Heart left ventricle (tissue), 16 donors: ENCODE measurements around the gene FREY1. TPM values are rescaled to one million over a fixed set of nuclear protein-coding genes. Genes with fewer than 3 reads are reported as not detected.
A peak's percentile ranks its signal among the peaks of the same experiment; 100 is the strongest.

Experiments
- ATAC-seq, 4 donors: fragments of 200-7000 bp; cut with Tn5 transposase; one replicate each; pipeline ENCODE4 v1.9.1; 2020 to 2022; ENCODE audit warnings: moderate library complexity in 4 of 4, mild to moderate bottlenecking in 3 of 4, moderate number of reproducible peaks in 1 of 4
- DNase-seq, 5 donors: peaks; one replicate each; pipeline ENCODE4 v3.0.0-alpha.2; 2020
- H3K27ac ChIP-seq, 12 donors: fragments of 200-600 bp; sonication (generic) in 4 of 12; one replicate each; pipeline versions ENCODE4 v1.5.0 to v1.8.0; 2016 to 2022; ENCODE audit warnings: mild to moderate bottlenecking in 2 of 12
- H3K27me3 ChIP-seq, 9 donors: fragments of 200-600 bp; sonication (generic) in 2 of 9; one replicate each; pipeline versions ENCODE4 v1.5.1 to v1.8.0; 2016 to 2022; ENCODE audit warnings: mild to moderate bottlenecking in 3 of 9
- H3K36me3 ChIP-seq, 9 donors: fragments of 200-600 bp; sonication (generic) in 2 of 9; one replicate each; pipeline versions ENCODE4 v1.5.0 to v1.8.0; 2018 to 2022; ENCODE audit warnings: mild to moderate bottlenecking in 2 of 9
- H3K4me1 ChIP-seq, 12 donors: fragments of 200-600 bp; sonication (generic) in 4 of 12; one replicate each; pipeline versions ENCODE4 v1.5.0 to v1.8.0; 2016 to 2022; ENCODE audit warnings: mild to moderate bottlenecking in 3 of 12
- H3K4me3 ChIP-seq, 12 donors: fragments of 200-600 bp; sonication (generic) in 4 of 12; one replicate each; pipeline versions ENCODE4 v1.5.0 to v1.8.0; 2017 to 2022; ENCODE audit warnings: mild to moderate bottlenecking in 9 of 12, moderate library complexity in 4 of 12
- H3K9me3 ChIP-seq, 12 donors: fragments of 200-600 bp; sonication (generic) in 4 of 12; one replicate each; pipeline versions ENCODE4 v1.5.0 to v1.8.0; 2016 to 2022; ENCODE audit warnings: mild to moderate bottlenecking in 1 of 12
- POLR2A ChIP-seq, 2 donors: fragments of 450-650 bp; IDR thresholded peaks; one replicate each; pipeline ENCODE4 v1.6.1; 2017; ENCODE audit warnings: antibody characterized with exemption in 2 of 2, mild to moderate bottlenecking in 2 of 2, moderate library complexity in 2 of 2
- WGBS, 4 donors: extraction: QIAGEN DNeasy Blood & Tissue Kit in 2 of 4; methylation state at CpG; one replicate each; pipeline versions ENCODE4 v1.1.5 to v1.1.7; 2013 to 2018; 5-methylcytosine and 5-hydroxymethylcytosine counted together
- intact Hi-C, 10 donors: fragments of 100-400 bp; cut with DNase I; formaldehyde crosslinking; loops; one replicate each; pipeline versions ENCODE4 v1.11.1 to v1.14.2; 2022
- polyA plus RNA-seq, 2 donors: library from polyadenylated mRNA; stranded (reverse); fragments of 200-250 nt; gene quantifications; one replicate each; pipeline ENCODE4 v1.2.3, GENCODE V29; 2013
- total RNA-seq, 9 donors: library from RNA; depleted of rRNA in 2 of 9; stranded (reverse); fragments of >200 nt in 2 of 9; fragmentation: NEBNext Ultra II Directional in 3 of 9; extraction: Animal tissue kit (Norgen Biotek cat#: 25700) in 3 of 9; gene quantifications; one replicate each; pipeline versions ENCODE4 v1.1.0 to v1.2.4, GENCODE V29; 2016 to 2023
- TF ChIP-seq, protein P1 (sequence below), 12 donors: fragments of 200-600 bp; sonication (generic) in 4 of 12; IDR thresholded peaks; one replicate each; pipeline versions ENCODE4 v1.5.0 to v1.8.0; 2018 to 2022; ENCODE audit warnings: antibody characterized with exemption in 12 of 12, mild to moderate bottlenecking in 5 of 12
- donor health status: ischemic (EF 13 %, LVEDD 7.1; RV severe dilation, severe dysfunction).
- donor health status: healthy with polysubstance abuse.
- donor health status: DM: no; HTN: yes; CAD: no.
- donor health status: DM: no; HTN: no; CAD: no.
- donor health status: ischemic (EF 25% LVEDD 6.9; RV normal size, moderate dysfunction).
- donor health status: ischemic (EF 25% LVEDD 5.7; RV mildly dilated, moderate dysfunction).
- donor health status: healthy.
- donor health status: DM: yes; HTN: yes; CAD: no.
- donor health status: ischemic (EF 35%, LVEDD 5.7; RV mildly dilated, moderate dysfunction).
- donor health status: nonischemic (EF 11% LVEDD 7.7; RV severe dilation, severe dysfunction).
- donor health status: DM: yes; HTN: yes; CAD: no.
- donor health status: PGD.
- donor health status: ischemic (EF 29% LVEDD 5.4; RV normal size, mild dysfunction).
- donor health status: nonischemic (EF 23%, LVEDD 6.1; RV moderate dilation, normal function).

FREY1 gene
- total and polyA plus RNA-seq, 11 donors: 0.37 to 1.00 (median 0.45) TPM; not detected in 5

DNA sequence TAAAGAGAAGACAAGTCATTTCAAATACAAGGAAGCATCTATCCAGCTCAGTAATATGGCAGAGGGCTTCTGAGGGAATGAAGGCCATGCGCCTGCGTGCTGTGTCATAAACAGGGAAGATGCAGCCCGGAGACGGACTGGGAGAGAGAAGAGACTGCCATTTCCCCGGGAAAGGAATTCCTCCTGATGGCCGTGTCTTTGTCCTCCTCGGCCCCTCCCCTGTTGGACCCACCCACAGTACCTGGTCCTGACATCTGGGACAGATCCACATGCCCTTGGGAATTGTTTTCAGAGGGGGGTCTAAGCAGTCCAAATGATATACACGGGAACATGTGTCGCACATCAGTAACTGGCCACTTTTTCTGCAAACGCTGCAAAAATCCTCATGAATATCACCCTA lies 30.8 kb upstream of the FREY1 start:
- Histone ChIP-seq H3K4me3 (no peak overlapping the region), H3K4me1 (peaks cover 0 to 4% (median 0%) of the 10 kb centered on the region in 12 donors), H3K36me3 (peaks cover 0 to 91% (median 83%) of the 10 kb centered on the region in 9 donors), H3K27me3 (no peaks in the 10 kb centered on the region), H3K27ac (no peak overlapping the region), H3K9me3 (no peaks in the 10 kb centered on the region)
- 90 to 95% (median 94%) methylated on average over 10 of the region's 10 CpGs for WGBS, 4 donors
- no peak for TF ChIP-seq POLR2A (IDR thresholded peaks at IDR 0.05)
- TF ChIP-seq, protein P1, sequence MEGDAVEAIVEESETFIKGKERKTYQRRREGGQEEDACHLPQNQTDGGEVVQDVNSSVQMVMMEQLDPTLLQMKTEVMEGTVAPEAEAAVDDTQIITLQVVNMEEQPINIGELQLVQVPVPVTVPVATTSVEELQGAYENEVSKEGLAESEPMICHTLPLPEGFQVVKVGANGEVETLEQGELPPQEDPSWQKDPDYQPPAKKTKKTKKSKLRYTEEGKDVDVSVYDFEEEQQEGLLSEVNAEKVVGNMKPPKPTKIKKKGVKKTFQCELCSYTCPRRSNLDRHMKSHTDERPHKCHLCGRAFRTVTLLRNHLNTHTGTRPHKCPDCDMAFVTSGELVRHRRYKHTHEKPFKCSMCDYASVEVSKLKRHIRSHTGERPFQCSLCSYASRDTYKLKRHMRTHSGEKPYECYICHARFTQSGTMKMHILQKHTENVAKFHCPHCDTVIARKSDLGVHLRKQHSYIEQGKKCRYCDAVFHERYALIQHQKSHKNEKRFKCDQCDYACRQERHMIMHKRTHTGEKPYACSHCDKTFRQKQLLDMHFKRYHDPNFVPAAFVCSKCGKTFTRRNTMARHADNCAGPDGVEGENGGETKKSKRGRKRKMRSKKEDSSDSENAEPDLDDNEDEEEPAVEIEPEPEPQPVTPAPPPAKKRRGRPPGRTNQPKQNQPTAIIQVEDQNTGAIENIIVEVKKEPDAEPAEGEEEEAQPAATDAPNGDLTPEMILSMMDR (IDR thresholded peaks at IDR 0.05): no peak
- intact Hi-C loops: no loop called here
- ATAC-seq (no peak), DNase-seq (no peak)

DNA sequence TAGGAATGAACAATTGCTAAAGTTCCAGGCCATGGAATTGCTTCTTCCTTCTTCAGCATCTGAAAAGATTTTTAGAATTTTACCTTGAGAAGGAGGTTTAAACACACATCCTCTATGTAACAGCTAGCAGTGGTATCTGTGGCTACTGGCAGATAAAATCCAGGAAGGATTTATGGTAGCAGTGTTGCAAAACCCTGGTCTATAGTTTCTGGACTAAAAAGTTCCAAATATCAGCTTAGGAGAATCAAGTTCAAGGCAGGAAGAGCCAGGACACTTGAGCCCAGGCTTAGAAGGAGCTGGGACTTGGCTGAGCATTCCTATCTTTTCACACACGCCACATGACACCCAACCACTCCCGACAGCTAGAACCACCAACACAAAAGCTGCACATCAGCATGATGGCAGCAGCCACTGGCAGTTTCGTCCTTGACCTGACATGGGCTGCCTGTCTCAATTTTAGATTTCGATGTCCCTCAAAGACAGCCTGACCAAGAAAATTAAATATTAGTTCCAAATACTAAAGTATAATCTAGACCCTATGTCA lies 29.5 kb upstream of the FREY1 start:
- WGBS, 4 donors: 64 to 82% (median 70%) methylated on average over 4 of the region's 4 CpGs
- ATAC-seq: peak in 1 of 4 donors; percentile 25
- no peaks in the 10 kb centered on the region for H3K9me3 ChIP-seq
- no peak overlapping the region for H3K4me3 ChIP-seq
- no peak for DNase-seq
- H3K36me3 ChIP-seq: peaks cover 0 to 91% (median 83%) of the 10 kb centered on the region in 9 donors
- H3K4me1 ChIP-seq: peaks cover 0 to 6% (median 0%) of the 10 kb centered on the region in 12 donors
- H3K27ac ChIP-seq: no peak overlapping the region
- TF ChIP-seq, protein P1 (IDR thresholded peaks at IDR 0.05): no peak
- no peak for TF ChIP-seq POLR2A (IDR thresholded peaks at IDR 0.05)
- intact Hi-C loops: no loop called here
- no peaks in the 10 kb centered on the region for H3K27me3 ChIP-seq

DNA sequence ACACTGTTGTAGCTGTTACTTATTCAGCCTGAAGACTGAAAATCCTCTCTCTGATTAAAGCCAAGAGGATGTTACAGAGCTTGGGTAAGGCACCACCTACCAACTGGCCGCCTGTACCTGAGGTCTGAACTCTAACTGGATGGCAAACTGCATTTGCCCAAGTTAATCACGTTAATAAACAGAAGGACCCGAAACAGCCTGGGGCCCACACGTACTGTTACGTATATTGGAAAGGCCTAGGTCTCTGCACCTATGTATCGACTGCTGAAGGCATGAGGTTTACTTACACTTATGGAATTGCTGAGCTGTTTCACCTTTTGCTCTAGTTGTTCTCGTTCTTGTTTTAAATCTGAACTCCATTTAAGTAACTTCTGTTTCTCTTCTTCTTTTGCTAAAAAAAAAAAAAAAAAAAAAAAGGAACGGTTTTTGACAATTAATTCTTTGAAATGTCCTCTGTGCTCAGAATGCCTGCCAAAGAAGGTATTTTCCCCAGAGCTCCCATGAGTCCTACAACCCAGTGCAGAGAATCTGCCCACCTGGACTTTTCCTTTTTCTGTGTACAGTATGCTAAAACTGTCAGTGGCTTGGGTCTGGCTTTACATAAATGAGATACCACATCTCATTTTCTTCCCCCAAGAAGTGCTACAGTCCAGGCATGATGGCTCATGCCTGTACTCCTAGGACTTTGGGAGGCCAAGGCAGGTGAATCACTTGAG lies 28.4 kb upstream of the FREY1 start:
- Histone ChIP-seq H3K4me1 (peaks cover 0 to 17% (median 0%) of the 10 kb centered on the region in 12 donors), H3K4me3 (no peak overlapping the region), H3K36me3 (peaks cover 0 to 81% (median 79%) of the 10 kb centered on the region in 9 donors), H3K27ac (no peak overlapping the region), H3K27me3 (no peaks in the 10 kb centered on the region), H3K9me3 (no peaks in the 10 kb centered on the region)
- 89 to 95% (median 92%) methylated on average over 8 of the region's 8 CpGs for WGBS, 4 donors
- no peak for TF ChIP-seq POLR2A (IDR thresholded peaks at IDR 0.05)
- TF ChIP-seq, protein P1 (IDR thresholded peaks at IDR 0.05): no peak
- intact Hi-C loops: no loop called here
- DNase-seq (no peak), ATAC-seq (no peak)

DNA sequence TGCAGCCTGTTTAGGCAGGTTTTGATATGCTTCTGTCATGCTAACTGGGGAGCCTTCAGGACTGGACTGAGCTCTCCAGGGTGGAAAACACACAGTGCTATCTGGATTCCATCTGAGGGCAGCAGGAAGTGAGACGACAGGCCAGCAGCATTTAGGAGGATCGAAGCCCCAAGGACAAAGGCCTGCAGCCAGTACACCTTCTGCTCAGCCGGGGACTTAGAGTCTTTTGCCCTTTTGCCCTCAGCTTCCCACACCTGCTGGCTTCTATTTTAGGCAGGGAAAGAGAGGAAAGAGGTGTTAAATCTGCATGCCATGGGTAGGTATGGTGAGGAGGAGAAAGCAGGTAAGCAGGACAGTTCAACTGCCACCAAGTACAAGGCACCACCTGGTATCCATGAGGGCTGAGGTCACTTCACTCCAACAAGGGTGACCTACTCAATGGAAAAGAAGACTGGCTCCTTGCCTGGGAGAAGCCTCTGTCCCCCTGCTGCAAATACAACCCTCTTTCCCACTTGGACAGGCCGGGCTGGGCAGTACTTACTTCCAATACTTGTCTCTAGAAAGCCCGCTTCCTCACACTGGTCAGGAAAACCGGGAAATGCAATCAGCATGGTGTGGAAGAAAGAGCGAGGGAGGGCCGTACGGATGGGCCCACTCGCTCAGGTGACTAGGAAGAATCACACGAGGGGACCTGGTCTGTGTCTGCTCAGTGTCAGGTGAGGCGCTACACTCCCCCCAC lies 27.7 kb upstream of the FREY1 start:
- H3K4me3 ChIP-seq: no peak overlapping the region
- peaks cover 0 to 24% (median 6%) of the 10 kb centered on the region in 12 donors for H3K4me1 ChIP-seq
- H3K36me3 ChIP-seq: peaks cover 0 to 80% (median 73%) of the 10 kb centered on the region in 9 donors
- H3K9me3 ChIP-seq: no peaks in the 10 kb centered on the region
- no peak overlapping the region for H3K27ac ChIP-seq
- WGBS, 4 donors: 77 to 81% (median 79%) methylated on average over 12 of the region's 12 CpGs
- DNase-seq (no peak), ATAC-seq (no peak)
- no peaks in the 10 kb centered on the region for H3K27me3 ChIP-seq
- no peak for TF ChIP-seq POLR2A (IDR thresholded peaks at IDR 0.05)
- TF ChIP-seq, protein P1 (IDR thresholded peaks at IDR 0.05): no peak
- intact Hi-C loops: no loop called here
